HG02981 (cell line): ENCODE data around the gene PICK1.

Source experiments
- ATAC-seq: cut with Tn5 transposase; IDR thresholded peaks from one replicate; pipeline ENCODE4 v1.9.1; 2021; ENCODE audit warnings: mild to moderate bottlenecking, moderate library complexity; ENCODE audit not compliant: unreplicated experiment

Gene PICK1

DNA sequence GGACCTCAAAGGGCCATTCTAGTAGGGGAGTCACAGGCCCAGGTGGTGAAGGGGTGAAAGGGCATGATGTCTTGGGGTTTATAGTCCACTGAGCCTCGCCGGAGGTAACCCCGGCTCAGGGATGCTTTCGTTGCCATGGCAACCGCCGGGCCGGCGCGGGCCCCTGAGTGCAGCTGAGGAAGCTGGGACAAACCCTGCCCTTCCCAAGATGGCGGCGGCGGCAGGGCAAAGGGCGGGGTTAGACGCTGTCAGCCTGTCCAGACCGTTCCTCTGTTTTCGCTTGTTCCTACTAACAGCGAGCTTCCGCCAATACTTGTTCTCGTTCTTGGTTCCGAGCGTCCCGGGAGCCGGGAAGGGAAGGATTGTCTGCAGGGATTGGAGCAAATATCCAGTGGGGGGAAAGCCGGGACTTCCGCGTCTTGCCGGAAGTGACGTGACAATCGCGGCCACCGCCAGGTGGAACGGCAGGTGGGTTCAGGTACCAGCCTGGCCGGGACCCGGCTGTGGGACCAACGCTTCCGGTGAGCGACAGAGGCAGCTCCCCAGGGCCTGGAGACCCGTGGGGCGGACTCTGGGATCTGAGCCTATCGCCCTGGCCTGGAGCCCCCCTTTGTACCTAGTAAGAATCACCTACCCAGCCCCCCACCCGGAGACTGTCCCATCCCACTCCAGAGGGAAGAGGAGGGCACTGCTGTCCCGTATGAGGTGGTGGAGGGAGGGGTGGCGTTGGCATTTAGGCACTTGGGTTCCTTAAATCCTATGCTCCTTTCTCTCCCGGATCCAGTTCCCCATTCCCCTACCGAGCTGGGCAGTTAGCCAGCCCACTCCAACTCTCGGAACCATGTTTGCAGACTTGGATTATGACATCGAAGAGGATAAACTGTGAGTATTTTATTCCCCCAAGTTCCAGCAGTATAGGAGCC, at the start of gene PICK1:
TSS of gene PICK1 (plus strand) at position 436 of the 923 bp plus-strand sequence. CDS start at position 842, 406 bp downstream.
- ATAC-seq, result no peak

DNA sequence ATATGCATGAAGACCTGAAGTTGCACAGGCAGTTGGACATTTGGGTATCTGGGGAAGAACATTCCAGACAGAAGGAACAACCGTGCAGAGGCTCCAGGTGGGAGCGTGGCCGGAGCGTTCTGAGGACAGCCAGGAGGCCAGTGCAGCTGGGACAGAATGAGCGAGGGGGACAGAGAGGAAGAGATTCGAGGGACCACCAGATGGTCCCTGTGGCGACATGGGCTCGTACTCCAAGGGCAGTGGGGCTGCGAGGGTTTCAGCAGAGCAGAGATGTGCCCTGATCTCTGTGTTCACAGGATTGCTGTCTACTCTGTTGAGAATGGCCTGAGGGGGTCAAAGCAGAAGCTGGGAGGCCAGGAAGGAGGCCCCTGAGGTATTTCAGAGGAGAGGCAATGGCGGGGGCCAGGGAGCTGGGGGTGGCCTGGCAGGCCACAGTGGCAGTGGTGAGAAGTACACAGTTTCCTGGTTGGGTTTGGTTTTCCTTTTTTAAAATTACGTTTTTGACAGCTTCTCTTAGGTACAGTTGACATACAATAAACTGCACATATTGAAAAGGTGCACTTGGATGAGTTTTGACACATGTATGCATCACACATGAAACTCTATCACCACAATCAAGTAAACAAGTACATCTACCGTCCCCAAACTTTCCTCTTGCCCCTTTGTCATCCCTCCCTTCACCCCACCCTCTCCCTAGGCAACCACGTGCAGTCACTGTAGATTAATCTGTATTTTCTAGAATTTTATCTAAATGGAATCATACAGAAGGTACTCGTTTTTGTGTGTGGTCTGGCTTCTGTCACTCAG, 48.0 kb upstream of the PICK1 start:
- ATAC-seq, result no peak

DNA sequence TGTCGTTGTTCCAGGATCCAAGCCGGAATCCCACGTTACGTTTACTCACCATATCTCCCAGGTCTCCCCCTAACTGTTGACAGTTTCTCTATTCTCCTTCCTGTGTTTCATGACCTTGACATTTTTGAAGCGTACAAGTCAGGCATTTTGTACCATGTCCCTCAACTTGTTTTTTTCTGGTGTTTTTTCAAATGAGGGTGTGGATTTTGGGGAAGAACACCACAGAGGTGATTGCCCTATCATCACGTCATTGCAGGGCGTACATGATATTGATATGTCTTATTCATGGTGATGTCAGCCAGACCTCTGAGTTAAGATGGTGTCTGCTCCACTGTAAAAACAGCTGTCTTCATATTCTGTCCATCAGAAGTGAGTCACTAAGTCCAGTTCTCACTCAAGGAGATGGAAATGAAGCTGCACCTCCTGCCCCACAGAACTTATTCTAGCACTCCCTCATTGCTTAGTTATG, 44.6 kb upstream of the PICK1 start:
- no peak for ATAC-seq

DNA sequence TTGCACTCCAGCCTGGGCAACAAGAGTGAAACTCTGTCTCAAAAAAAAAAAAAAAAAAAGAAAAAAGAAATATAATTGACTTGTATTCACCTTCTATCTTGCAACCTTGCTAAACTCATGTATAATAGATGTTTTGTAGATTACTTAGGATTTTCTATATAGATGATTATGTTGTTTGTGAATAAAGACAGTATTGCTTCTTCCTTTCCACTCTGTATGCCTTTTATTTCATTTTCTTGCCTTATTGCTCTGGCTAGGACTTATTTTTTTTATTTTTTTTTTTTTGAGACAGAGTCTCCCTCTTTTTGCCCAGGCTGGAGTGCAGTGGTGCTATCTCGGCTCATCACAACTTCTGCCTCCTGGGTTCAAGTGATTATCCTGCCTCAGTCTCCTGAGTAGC, 43.1 kb upstream of the PICK1 start:
- no peak for ATAC-seq

DNA sequence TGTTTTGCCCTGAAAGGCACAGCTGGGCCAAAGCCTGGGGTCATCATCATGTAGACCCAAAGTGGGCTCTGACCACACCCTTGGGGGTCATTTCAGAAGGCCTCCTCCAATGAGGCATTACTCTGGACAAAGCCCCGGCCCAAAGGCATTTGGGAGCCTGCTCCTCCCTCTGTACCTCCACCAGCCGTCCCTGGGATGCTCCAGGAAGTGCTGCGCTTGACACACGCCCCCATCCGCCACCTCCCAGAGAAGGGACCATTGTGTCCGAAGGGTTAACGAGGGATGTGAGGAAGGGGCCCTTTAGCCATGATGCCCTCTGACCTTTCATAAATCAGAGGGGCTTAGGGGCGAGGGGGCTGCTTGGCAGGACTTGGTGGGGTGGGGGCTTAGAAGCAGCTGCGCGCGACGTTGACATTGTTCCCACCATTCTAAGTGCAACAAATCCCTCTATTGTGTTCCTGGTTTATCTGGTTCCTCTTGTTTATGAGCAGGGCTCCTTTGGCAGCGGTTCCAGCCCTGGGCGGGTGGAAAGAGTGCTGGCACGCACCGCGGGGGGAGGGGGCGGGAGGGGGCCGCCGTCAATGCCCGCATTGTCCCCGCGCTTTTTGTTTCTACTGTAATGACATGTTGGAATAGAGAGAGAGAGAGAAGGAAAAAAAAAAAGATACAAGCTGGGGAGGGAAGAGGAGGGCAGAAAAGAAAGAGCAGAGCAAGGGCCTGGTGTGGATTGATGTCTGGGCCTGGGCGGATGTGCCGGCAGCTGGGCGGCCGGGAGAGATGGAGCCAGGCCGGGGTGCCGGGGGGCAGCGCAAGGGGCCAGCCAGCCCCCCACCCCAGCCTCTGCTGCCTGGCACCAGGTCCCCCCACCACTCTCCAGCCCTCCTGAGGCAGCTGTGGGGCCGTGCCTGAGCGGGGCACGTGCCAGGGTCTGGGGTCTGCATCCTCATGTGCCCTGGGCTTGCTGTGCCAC, 40.7 kb upstream of the PICK1 start:
- ATAC-seq, result no peak

DNA sequence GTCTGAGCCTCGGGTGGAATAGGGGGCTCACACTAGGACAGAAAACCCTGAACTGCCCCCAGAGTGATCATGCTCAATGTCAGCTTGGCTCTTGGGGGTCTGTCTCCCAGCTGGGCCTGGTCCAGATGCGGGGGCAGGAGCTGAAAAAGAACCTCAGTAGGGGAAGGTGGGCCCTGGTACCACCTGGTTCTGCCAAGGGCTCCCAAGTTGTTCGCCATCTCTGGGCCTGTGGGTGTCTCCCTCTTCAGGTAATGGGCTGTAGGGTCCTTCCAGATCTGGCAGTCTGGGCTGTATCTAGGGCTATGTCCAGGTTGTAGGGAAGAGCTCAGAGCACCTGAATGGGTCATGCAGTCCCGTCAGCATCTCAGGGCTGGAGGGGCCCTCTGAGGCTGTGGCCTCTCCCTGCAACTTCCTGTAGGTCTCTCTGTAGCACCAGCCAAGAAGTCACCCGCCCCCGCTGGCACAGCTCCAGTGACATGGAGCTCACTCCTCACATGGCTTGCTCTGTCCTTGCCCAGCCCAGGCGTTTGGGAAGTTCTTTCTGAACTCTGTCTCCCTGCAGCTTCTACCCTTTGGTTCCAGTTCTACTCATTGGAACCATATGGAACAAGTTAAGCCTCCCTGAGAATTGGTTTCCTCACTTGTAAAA, 39.8 kb upstream of the PICK1 start:
- ATAC-seq, result no peak

DNA sequence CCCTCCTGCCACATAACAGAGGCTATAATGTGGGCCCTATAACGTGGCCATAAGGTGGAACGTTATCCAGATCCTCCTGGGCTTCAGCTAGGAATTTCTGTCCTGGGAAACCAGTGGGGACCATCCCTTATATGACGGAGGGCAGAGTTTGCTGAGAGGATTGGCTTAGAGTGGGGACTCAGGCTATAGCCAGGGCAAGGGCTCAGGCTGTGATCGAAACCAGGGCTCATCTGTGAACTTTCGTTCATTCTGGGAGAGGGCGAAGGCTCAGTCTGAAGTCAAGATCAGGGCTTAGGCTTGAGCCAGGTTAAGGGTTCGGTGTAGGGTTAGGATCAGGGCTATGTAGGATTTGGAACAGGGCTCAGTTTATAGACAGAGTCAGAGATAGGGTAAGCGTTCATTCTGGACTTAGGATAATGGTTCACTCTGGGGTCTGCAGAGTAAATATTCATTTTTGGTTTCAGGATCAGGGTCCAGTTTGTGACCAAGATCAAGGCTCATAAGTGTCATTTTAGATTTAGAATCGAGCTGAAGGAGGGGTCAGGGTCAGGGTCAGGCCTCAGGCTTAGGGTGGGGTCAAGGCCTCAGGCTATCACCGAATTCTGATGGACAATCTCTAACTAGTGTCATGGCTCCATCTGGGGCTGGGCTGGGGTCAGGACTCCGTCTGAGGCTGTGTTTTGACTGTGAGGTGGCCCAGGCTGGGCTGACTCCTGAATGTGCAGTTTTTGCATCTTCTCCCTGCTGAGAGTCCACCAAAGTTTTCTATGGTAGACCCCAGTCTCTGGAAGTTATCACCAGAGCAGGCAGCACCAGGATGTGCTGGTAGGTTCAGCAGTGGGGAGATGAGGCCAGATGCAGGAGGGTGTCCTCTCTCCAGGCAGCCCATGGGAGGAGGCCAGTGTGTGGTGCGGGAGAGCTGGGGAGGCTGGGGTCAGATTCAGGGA, 39.0 kb upstream of the PICK1 start:
- no peak for ATAC-seq

DNA sequence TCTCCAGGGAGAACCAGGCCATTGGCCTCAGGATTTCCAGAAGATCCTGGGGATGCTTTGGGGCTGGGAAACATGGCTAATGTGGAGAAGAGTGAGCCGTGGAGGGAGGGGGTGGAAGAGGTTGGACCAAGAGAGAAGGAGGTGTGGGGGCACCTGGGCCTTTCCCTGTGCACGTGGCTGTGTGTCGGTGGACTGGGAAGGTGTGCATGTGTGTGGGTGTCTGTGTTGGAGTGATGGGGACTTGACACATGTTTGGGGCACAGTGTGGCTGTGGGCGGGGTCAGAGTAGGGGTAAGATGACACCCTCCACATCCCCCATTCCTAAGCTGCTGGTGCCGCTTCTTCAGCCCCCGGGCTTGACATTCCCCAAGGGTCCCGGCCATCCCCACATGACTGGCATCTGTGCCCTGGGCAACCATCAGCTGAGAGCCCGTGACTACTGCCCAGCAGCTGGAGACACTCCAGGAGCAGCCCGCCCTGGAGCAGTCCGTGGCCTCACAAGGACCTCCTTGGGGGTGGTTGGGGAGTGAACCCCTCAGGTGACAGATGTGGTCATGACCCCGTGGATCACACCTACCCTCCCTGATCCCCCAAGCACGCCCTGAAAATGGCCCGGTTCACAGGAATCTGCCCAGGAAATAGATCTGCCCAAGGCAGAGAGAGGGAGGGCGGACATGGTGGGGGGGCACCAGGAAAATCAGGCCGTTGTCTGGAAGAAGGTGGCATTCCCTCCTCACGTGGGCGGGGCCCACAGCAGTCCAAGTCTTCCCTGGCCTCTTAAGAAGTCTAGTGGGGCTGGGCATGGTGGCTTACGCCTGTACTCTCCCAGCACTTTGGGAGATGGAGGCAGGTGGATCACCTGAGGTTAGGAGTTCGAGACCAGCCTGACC, 38.0 kb upstream of the PICK1 start:
- ATAC-seq, result no peak

DNA sequence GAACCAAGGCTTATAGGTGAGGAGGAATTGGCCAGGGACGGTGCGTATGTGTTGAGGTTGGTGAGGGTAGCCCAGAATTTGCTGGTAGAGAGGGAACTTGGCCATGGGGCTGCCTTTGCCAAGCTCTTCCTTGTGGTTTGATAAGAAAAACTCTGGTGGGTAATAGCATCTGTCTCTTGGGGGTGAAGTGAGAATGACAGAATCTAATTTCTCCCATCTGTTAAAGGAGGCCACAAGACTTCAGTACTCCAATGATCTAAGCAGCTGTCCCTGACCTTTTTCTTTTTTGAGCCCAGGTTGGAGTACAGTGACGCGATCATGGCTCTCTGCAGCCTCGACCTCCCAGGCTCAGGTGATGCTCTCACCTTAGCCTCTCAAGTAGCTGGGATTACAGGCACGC, 36.0 kb upstream of the PICK1 start:
- ATAC-seq, result no peak

DNA sequence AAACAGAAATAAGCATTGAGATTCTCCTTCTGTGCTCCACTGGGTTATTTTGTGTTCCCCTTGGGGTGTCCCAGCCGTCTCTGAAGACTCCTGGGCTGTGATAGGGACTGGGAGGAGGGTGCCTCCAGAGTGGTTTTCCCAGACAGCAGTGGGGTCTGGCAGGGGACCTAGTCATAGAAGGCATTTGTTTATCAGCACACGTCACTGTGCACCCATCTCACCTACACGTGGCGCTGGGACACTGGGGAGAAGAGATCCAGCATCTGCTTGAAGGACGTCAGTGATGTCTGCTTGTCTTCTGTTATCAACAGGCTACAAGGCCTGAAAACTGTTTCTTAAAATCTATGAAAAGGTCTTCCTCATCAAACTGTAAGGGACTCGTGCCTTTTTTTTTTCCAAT, 34.2 kb upstream of the PICK1 start:
- ATAC-seq, result no peak

DNA sequence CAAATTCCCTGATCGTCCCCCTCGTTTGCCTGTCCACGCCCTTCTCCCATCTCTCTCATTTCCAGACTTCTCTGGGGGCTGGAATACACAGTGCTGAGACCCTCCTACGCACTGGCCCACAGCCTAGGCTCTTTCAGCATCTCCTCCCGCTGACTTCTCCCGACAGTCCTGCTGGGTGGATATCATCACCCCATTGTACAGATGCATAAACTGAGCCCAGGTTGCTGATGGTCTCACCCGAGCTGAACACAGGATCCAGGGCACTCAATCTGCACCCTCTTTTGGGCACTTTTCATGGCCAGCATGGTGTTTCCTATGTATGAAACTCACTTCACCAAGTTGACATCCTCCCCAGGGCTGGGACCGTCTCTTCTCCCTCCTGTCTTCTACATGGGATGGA, 31.7 kb upstream of the PICK1 start:
- ATAC-seq, result no peak

DNA sequence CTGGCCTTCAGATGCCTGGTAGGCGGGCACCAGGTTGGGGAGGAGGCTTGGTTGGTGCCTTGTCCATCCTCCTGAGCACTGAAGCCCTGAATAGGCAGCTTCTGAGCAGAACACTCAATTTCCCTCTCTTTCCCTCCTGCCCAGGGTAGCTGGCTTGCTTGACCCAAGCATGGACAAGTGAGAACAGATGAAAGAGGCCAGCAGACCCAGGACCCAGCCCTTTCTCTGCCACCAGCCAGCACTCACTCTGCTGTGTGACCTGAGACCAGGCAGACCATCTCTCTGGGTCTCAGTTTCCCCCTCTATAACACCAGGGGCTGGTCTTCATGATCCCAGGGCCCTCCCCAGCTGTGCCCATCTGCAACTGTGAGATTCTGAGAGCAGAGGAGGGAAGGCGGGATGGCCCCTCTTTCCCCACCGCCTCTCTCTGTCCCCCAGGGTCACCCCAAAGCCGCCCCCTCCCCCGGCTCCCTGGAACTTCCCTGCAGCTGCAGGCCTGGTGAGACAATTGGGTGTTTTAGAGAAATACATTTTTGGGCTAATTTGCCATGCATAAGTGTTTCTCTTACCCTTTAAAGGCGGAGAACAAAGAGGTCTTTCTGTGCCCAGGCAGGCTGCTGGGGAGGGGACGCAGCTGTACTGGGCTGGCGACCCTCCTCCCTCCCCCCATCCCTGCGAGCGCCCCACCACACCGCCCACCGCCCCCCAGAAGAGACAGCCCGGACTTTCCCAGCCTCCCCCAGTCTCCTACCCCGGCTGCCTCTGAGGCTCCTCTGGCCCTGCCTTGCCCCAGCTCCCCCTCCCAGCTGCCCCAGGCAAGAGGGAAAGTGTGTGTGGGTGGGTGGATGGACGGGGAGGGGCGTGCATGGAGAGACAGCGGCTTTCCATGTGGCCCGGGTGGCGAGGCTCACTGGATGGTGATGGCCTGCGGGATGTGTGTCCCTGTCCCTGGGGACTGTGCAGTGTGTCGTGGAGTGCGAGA, 30.8 kb upstream of the PICK1 start:
- no peak for ATAC-seq

DNA sequence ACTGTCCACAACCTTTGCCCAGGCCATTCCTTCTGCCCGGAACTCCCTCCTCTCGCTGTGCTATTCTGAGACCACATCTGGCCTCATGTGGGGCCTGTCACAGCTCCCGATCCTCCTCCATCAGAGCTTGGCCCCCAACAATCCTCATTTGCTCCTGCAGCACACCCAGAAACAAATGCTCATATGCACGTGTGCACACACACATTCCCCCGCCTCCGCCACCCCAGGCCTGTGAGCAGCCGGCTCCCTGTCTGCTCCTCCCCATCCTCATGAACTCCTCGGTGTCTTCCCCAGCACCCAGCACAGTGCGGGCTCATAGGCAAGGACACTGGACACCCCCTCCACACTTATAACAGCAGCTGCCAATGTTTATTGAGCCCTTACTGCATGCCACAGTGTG, 29.7 kb upstream of the PICK1 start:
- no peak for ATAC-seq

DNA sequence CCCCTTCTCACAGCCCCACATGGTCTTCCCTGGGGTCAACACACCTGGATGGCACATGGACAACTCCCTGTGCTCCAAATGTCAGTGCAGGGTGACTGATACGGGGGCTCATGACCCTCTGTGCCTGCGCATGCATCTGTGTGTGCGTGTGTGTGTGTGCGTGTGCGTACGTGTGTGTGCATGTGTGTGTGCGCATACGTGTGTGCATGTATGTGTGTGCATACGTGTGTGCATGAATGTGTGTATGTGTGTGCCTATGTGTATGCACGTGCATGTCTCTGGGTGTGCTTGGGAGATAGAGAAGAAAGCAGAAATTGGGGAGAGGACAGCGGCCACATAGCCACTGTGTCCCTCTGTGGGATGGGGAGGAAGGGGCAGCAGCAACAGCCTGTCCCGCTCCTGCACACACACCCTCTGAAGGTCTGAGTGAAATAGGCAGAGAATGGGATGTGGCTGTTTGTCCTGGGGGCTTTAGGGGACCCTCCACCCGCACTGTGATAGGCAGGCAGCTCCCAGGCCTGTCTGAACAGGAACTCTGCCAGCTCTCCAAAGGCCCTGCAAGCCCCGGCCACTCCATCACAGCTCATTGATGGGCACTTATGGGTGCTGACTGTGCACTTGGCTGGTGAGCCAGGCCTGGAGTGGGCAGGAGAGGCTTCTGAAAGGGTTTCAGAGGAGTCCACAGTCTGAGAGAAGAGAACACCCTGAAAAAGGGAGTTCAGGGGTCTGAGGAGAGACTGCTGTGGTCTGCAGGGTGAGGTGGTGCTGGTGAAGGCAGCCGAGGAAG, 28.7 kb upstream of the PICK1 start:
- no peak for ATAC-seq

DNA sequence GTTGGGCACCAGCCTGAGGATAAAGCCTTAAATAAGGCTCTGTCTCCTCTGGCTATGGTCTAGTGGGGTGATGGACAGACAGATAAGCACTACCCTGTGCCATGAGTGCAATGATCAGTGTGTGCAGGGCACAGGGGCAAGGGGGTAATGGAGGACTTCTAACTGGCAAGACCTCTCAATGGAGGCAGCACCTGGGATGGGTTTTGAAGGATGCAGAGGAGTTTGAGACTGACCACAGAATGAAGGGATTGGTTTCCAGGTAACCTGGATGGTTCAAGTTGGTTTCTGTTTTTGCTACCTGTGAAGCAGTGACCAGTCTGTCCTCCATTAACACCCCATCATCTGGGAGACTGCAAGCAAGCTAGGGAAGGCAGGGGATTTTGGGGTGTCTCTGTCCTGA, 27.8 kb upstream of the PICK1 start:
- ATAC-seq, result no peak

DNA sequence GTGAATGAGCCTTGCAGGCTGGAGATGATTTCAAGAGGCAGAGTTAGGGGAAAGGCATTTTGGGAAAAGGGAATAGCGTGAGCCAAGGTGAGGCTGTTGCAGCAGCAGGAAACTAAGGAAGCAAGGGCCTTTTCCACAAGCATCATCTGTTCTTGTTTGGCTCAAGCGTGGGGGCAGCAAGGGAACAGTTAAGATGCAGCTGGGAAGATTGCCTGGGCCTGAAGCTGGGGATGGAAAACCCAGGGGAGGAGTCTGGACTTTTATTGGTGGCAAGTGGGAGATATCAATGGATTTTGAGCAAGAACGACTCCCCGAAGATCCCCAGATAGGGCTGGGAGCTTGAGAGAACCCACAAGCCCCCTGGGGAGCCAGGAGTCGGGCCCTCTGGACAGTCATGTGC, 27.3 kb upstream of the PICK1 start:
- ATAC-seq, result no peak
